Aorta (tissue), 5 donors: Measurements from ENCODE around the gene SLC22A3. TPM values are rescaled to one million over a fixed set of nuclear protein-coding genes. Genes with fewer than 3 reads are reported as not detected.
A peak's percentile ranks its signal among the peaks of the same experiment; 100 is the strongest.

Source experiments
- ATAC-seq: fragments of 200-7000 bp; cut with Tn5 transposase; one replicate; pipeline ENCODE4 v1.9.1; 2022; ENCODE audit warnings: moderate library complexity; ENCODE audit not compliant: low FRiP score
- DNase-seq, 2 donors: peaks; one replicate each; pipeline ENCODE4 v3.0.0-alpha.2; 2020
- H3K27ac ChIP-seq, 2 donors: one replicate each; pipeline ENCODE4 v1.5.1; 2013; ENCODE audit warnings: low read length in 2 of 2, mild to moderate bottlenecking in 2 of 2, moderate library complexity in 2 of 2, control low read depth in 1 of 2, inconsistent platforms in 1 of 2, low read depth in 1 of 2
- H3K27me3 ChIP-seq, 2 donors: one replicate each; pipeline ENCODE4 v1.6.1; 2013; ENCODE audit warnings: control low read depth in 1 of 2, low read length in 1 of 2, mild to moderate bottlenecking in 1 of 2, moderate library complexity in 1 of 2; ENCODE audit not compliant: insufficient read depth in 2 of 2, control insufficient read depth in 1 of 2
- H3K36me3 ChIP-seq, 2 donors: one replicate each; pipeline ENCODE4 v1.6.1; 2013; ENCODE audit warnings: control low read depth in 1 of 2, low read length in 1 of 2, mild to moderate bottlenecking in 1 of 2; ENCODE audit not compliant: insufficient read depth in 2 of 2, control insufficient read depth in 1 of 2
- H3K4me1 ChIP-seq, 2 donors: one replicate each; pipeline ENCODE4 v1.6.1; 2013; ENCODE audit warnings: low read length in 2 of 2, control low read depth in 1 of 2, mild to moderate bottlenecking in 1 of 2, moderate library complexity in 1 of 2; ENCODE audit not compliant: insufficient read depth in 2 of 2, control insufficient read depth in 1 of 2
- H3K4me3 ChIP-seq, 2 donors: one replicate each; pipeline ENCODE4 v1.5.1; 2013; ENCODE audit warnings: low read length in 2 of 2, control low read depth in 1 of 2, mild to moderate bottlenecking in 1 of 2
- H3K9me3 ChIP-seq: one replicate; pipeline ENCODE4 v1.6.1; 2013; ENCODE audit warnings: mild to moderate bottlenecking, low read length; ENCODE audit not compliant: control insufficient read depth
- WGBS, 2 donors: extraction: QIAGEN DNeasy Blood & Tissue Kit; methylation state at CpG; one replicate each; pipeline ENCODE4 v1.1.7; 2013; 5-methylcytosine and 5-hydroxymethylcytosine counted together
- intact Hi-C, 2 donors: fragments of 100-400 bp; cut with DNase I; formaldehyde crosslinking; loops; one replicate each; pipeline versions ENCODE4 v1.14.2 to v1.15.0; 2022
- polyA plus RNA-seq, 2 donors: library from polyadenylated mRNA; stranded (reverse); fragments of 200-250 nt; gene quantifications; one replicate each; pipeline ENCODE4 v1.2.3, GENCODE V29; 2013
- total RNA-seq, 2 donors: library from RNA; stranded (reverse); fragmentation: NEBNext Ultra II Directional; extraction: Animal tissue kit (Norgen Biotek cat#: 25700); gene quantifications; one replicate each; pipeline ENCODE4 v1.2.1, GENCODE V29; 2021
- donor health status: healthy with polysubstance abuse.
- donor health status: Bipolar disorder and iron deficiency.
- donor health status: DM: no; HTN: no; CAD: no.
- donor health status: DM: no; HTN: no; CAD: no.
- donor health status: DM: yes; HTN: yes; CAD: no.

The SLC22A3 gene
- total and polyA plus RNA-seq, 4 donors: 28.1 to 61.0 (median 40.8) TPM

DNA sequence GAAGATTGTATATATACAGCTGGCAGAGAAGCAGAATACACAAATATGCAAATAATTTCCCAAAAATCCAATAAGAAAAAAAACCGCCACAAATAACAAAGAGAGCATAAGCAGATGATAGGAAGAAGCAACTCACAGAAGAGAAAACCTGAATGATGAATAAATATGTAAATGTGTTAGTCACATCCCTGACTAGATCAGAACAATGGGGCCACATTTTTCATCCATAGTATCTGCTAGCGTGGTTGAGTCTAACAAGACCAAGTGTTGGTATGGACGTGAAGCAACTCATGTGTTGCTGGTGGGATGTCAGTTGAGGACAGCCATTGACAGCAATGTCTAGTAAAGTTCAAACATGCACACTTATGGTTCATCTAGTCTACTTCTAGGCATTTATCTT is 3.9 kb upstream of the SLC22A3 start:
- H3K9me3 ChIP-seq: no peaks in the 10 kb centered on the region
- H3K4me1 ChIP-seq: no peaks in the 10 kb centered on the region
- 94 to 97% methylated on average over 3 of the region's 3 CpGs for WGBS, 2 donors
- ATAC-seq (no peak), DNase-seq (no peak)
- no peaks in the 10 kb centered on the region for H3K36me3 ChIP-seq
- no peak overlapping the region for H3K27ac ChIP-seq
- intact Hi-C loops: no loop called here
- H3K4me3 ChIP-seq: no peak overlapping the region
- no peaks in the 10 kb centered on the region for H3K27me3 ChIP-seq

DNA sequence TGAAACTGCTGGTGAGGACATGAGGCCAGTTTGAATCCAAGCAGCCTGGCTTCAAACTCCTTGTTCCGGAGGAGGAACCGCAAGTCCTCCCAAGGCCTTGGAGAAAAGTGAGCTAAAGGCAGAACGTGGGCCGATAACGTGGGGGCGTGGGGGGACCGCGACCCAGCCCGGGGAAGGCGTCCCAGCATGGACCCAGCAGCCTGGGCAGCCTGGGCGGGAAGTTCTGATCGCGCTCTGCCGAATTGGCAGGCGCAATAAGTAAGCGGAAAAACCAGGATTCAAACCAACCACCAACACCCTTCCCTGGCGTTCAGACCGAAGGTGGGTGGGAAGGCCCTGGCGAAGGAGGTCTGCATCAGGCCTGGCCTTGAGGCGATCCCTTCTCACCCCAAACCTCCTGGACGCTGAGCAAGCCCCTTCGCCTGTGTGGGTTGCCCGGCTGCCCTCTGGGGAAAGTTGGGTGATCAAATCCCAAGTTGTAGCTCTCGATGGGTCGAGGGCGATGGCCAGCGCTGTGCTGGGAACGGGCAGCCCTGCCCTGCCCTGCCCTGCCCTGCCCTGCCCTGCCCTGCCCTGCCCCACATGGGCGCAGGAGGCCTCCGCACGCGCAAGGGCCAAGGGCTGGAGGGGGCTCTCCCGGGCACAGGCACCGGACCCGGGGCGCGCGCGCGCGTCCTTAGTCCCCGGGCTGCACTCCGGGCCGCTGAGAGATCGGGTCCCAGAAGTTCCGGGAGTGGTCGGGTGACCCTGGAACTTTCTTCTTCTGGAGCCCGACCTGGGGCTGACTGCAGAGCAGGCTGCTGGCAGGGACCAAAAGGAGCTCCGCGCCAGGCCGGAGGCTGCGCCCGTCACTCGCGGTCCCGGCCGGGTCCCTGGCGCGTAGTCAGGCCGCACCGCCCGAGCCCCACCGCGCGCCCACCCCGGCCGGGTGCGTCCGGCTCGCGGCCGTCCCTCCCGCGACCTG is 637 bp upstream of the SLC22A3 start:
- H3K27ac ChIP-seq: peak overlapping the region; percentile 23 to 84
- ATAC-seq: peak; percentile 42
- intact Hi-C loops: loop anchor here in 1 of 2 donors (2.0 kb wide), 1 partner anchor 209 kb away; no protein-coding TSS in a partner anchor
- H3K4me3 ChIP-seq: peak overlapping the region; percentile 59 to 85
- no peak for DNase-seq
- H3K27me3 ChIP-seq: no peaks in the 10 kb centered on the region
- H3K4me1 ChIP-seq: no peaks in the 10 kb centered on the region
- 45 to 65% methylated on average over 45 to 74 of the region's 74 CpGs for WGBS, 2 donors
- H3K36me3 ChIP-seq: no peaks in the 10 kb centered on the region
- no peaks in the 10 kb centered on the region for H3K9me3 ChIP-seq

- Histone ChIP-seq H3K27me3 (no peaks in the 10 kb centered on the region), H3K4me1 (peaks cover 1 to 12% of the 10 kb centered on the region in 2 donors), H3K4me3 (peak overlapping the region; percentile 59 to 85), H3K27ac (peak overlapping the region; percentile 84 to 86), H3K36me3 (no peaks in the 10 kb centered on the region), H3K9me3 (no peaks in the 10 kb centered on the region)
- WGBS, 2 donors: 3 to 4% methylated on average over 23 of the region's 23 CpGs
- intact Hi-C loops: loop anchor here in 1 of 2 donors (2.0 kb wide), 1 partner anchor 210 kb away; no protein-coding TSS in a partner anchor
- no peak for DNase-seq
- peak; percentile 3 for ATAC-seq
These were observed 853 bp downstream of the SLC22A3 start for GRCh38 chr6:160349020-160349441.

GRCh38 chr6:160349814-160350350 is 1.7 kb downstream of the SLC22A3 start:
- Histone ChIP-seq H3K36me3 (no peaks in the 10 kb centered on the region), H3K27me3 (no peaks in the 10 kb centered on the region), H3K4me1 (peaks cover 4 to 12% of the 10 kb centered on the region in 2 donors), H3K27ac (peak overlapping the region in 1 of 2 donors; percentile 69), H3K9me3 (no peaks in the 10 kb centered on the region), H3K4me3 (peak overlapping the region; percentile 59 to 85)
- WGBS, 2 donors: 47 to 60% methylated on average over 11 of the region's 11 CpGs
- no peak for DNase-seq
- no peak for ATAC-seq
- intact Hi-C loops: loop anchor here (2.0 to 10.0 kb wide), 4 partner anchors 37 to 211 kb away; no protein-coding TSS in a partner anchor

DNA sequence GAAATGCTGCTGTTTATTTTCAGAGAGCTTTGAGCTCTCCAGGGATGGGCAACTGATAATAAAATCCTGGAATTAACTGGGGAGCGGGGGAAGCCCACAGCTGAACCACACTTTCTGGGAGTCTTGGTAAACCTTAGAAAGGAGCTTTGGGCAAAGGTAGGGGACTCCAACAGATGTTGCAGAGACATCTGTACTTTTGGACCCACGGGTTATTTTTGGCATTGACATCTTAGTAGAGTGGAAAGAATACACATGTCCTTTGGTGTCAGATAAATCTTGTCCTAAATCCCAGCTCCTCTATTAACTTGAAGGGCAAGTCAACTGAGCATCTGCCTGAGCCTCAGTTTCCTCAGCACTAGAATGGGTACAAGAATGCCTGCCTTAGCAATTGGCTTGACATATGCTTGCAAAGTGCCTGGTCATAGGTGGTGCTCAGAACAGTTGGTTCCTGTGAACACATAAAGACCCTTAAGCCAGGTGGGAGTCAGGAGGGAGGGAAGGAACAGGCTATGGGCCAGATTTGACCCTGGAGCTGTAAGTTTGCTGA is 5.8 kb downstream of the SLC22A3 start:
- WGBS, 2 donors: 76 to 78% methylated on average over 2 of the region's 2 CpGs
- ATAC-seq: no peak
- intact Hi-C loops: loop anchor here (2.0 to 10.0 kb wide), 4 partner anchors 33 to 212 kb away; no protein-coding TSS in a partner anchor

DNA sequence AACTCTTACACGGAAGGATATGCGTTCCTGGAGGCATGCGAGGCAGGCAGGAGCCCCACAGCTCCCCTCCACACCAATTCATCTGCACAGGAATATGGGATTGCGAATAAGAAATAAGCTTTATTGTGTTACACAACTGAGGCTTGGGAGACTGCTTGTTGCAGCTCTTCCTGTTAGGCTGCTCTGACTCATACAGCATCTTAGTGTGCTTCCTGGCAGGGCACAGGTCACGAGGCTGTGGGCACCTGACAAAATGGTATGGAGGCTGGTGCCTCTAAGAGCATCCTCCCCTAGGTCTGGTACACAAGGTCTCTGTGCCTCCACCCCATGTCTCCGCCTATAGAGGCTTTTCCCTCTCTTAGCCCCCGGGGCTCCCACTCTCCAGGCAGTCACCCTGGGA is 6.8 kb downstream of the SLC22A3 start:
- H3K27me3 ChIP-seq: no peaks in the 10 kb centered on the region
- no peaks in the 10 kb centered on the region for H3K36me3 ChIP-seq
- ATAC-seq: peak; percentile 42
- H3K4me3 ChIP-seq: no peak overlapping the region
- no peaks in the 10 kb centered on the region for H3K9me3 ChIP-seq
- H3K27ac ChIP-seq: peak overlapping the region; percentile 10 to 86
- intact Hi-C loops: loop anchor here (5.0 to 10.0 kb wide), 2 partner anchors 42 to 130 kb away; no protein-coding TSS in a partner anchor
- WGBS, 2 donors: 34 to 42% methylated on average over 7 of the region's 7 CpGs
- H3K4me1 ChIP-seq: peaks cover 7 to 19% of the 10 kb centered on the region in 2 donors
- no peak for DNase-seq

More for the DNA sequence above, 5.8 kb downstream of the SLC22A3 start:
- no peaks in the 10 kb centered on the region for H3K9me3 ChIP-seq
- H3K4me1 ChIP-seq: peaks cover 7 to 19% of the 10 kb centered on the region in 2 donors
- H3K36me3 ChIP-seq: no peaks in the 10 kb centered on the region
- no peak overlapping the region for H3K4me3 ChIP-seq
- no peak for DNase-seq
- H3K27me3 ChIP-seq: no peaks in the 10 kb centered on the region
- peak overlapping the region; percentile 79 to 80 for H3K27ac ChIP-seq

DNA sequence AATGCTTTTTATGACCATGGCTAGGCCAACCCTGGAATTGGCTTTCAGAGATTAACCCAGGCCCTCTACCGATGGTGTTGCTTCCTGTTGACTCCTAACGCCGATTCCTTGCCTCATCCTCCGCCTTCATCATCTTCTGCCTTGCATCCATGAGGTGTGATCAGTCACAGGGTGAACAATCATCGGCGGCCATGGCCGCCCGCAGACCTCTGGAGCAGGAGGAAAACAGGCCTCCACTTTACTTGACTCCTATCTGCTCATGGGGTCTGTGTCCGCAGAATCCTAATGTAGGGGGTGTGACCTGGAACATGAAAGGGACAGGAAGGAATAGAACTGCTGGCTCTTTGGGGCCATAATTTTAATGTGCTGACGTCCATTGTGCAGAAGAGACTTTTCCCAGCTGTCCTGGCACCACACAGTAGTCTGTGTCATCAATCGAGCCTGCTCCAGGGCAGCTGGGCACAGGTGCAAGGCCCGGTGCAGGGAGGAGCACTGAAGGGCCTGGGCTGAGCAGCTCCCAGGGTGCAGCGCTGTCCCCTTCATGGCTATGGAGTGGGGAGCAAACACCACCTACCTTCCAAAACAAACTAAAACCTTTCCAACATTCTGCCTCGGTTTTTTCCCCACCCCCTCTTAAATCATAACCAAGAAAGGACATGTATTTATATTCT is 8.0 kb downstream of the SLC22A3 start:
- peaks cover 7 to 19% of the 10 kb centered on the region in 2 donors for H3K4me1 ChIP-seq
- intact Hi-C loops: loop anchor here (1.0 to 10.0 kb wide), 3 partner anchors 41 to 131 kb away; no protein-coding TSS in a partner anchor
- 57 to 58% methylated on average over 14 of the region's 14 CpGs for WGBS, 2 donors
- no peak overlapping the region for H3K4me3 ChIP-seq
- no peaks in the 10 kb centered on the region for H3K27me3 ChIP-seq
- H3K9me3 ChIP-seq: no peaks in the 10 kb centered on the region
- no peaks in the 10 kb centered on the region for H3K36me3 ChIP-seq
- ATAC-seq: peak; percentile 54
- peak overlapping the region; percentile 16 to 28 for H3K27ac ChIP-seq
- DNase-seq: no peak

DNA sequence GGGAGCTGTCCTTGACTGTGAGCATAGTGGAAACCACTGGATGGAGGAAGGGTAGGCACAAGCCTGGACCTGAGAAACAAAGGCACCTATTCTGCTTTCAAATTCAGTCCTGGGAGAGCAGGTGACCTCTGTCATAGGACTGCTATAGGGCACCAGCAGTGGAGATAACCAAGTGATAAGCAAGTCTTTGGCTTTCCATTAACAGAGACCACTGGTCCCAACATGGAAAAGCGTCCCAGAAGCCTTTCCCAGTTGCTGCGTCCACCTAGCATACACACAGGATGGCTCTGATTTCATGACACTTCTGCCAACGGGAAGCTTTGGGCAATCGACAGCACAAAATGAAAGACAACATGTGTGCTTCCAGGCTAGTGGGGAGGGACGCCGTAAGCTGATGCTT is 8.9 kb downstream of the SLC22A3 start:
- no peak for ATAC-seq
- Histone ChIP-seq H3K27me3 (no peaks in the 10 kb centered on the region), H3K9me3 (no peaks in the 10 kb centered on the region), H3K4me3 (no peak overlapping the region), H3K4me1 (peaks cover 7 to 19% of the 10 kb centered on the region in 2 donors), H3K27ac (peak overlapping the region in 1 of 2 donors; percentile 86), H3K36me3 (no peaks in the 10 kb centered on the region)
- intact Hi-C loops: loop anchor here (5.0 to 10.0 kb wide), 2 partner anchors 40 to 132 kb away; no protein-coding TSS in a partner anchor
- no peak for DNase-seq
- WGBS, 2 donors: 65 to 74% methylated on average over 6 of the region's 6 CpGs
